PC-3 (cell line): ENCODE measurements around the gene NTM. TPM values are rescaled to one million over a fixed set of nuclear protein-coding genes. Genes with fewer than 3 reads are reported as not detected.

Experiments used
- ATAC-seq: fragments of 200-7000 bp; cut with Tn5 transposase; 2 replicates; pipeline ENCODE4 v1.9.1; 2020; ENCODE audit warnings: mild to moderate bottlenecking, moderate library complexity
- BruUV-seq: library from RNA; stranded (reverse); fragments of 400-500 nt; replicated peaks from 2 replicates; lab custom pipeline; 2021; lab: Mats Ljungman, UMichigan
- CTCF ChIA-PET: fragments of 300-600 bp; sonication (Branson Sonifier 250); formaldehyde crosslinking; loops from one replicate; lab custom pipeline; 2022; ENCODE audit warnings: antibody characterized with exemption; lab: Charles Lee
- POLR2A ChIA-PET: fragments of 300-600 bp; sonication (Branson Sonifier 250); formaldehyde crosslinking; loops from one replicate; lab custom pipeline; 2022; ENCODE audit warnings: antibody characterized with exemption; ENCODE audit not compliant: unreplicated experiment; lab: Charles Lee
- DNase-seq: peaks from one replicate; pipeline ENCODE4 v3.0.0-alpha.2; 2015
- H2AFZ ChIP-seq: fragments of 300-600 bp; sonication (generic); 2 replicates; pipeline ENCODE4 v1.6.0; 2016; ENCODE audit warnings: antibody characterized with exemption, low read length
- H3F3A ChIP-seq: fragments of 300-600 bp; sonication (generic); one replicate; pipeline ENCODE4 v1.6.0; 2017; ENCODE audit warnings: antibody characterized with exemption, low read length, control low read depth, mild to moderate bottlenecking; ENCODE audit not compliant: unreplicated experiment
- H3K27ac ChIP-seq: fragments of 300-600 bp; sonication (generic); 2 replicates; pipeline ENCODE4 v1.5.1; 2016; ENCODE audit warnings: mild to moderate bottlenecking, low read length
- H3K27me3 ChIP-seq: fragments of 300-600 bp; sonication (generic); 2 replicates; pipeline ENCODE4 v1.6.1; 2016; ENCODE audit warnings: low read length, mixed read lengths
- H3K36me3 ChIP-seq: fragments of 300-600 bp; sonication (generic); 2 replicates; pipeline ENCODE4 v1.6.1; 2016; ENCODE audit warnings: low read depth, mixed run types, low read length, mixed read lengths
- H3K4me1 ChIP-seq: fragments of 300-600 bp; sonication (generic); 2 replicates; pipeline ENCODE4 v1.5.1; 2016; ENCODE audit warnings: low read length; ENCODE audit not compliant: insufficient read depth
- H3K4me2 ChIP-seq: fragments of 300-600 bp; sonication (generic); 2 replicates; pipeline ENCODE4 v1.6.0; 2016; ENCODE audit warnings: low read length
- H3K4me3 ChIP-seq: fragments of 300-600 bp; sonication (generic); 2 replicates; pipeline ENCODE4 v1.5.1; 2016; ENCODE audit warnings: mild to moderate bottlenecking, low read length, mixed read lengths
- H3K79me2 ChIP-seq: fragments of 300-600 bp; sonication (generic); 2 replicates; pipeline ENCODE4 v1.6.1; 2017; ENCODE audit warnings: low read length, mixed read lengths
- H3K9ac ChIP-seq: fragments of 300-600 bp; sonication (generic); 2 replicates; pipeline ENCODE4 v1.6.0; 2016; ENCODE audit warnings: mild to moderate bottlenecking, low read length
- H3K9me2 ChIP-seq: fragments of 300-600 bp; sonication (generic); replicated peaks from 2 replicates; pipeline ENCODE4 v1.6.1; 2016; ENCODE audit warnings: mixed run types, low read length, mixed read lengths
- H3K9me3 ChIP-seq: fragments of 300-600 bp; sonication (generic); 2 replicates; pipeline ENCODE4 v1.6.1; 2016; ENCODE audit warnings: low read length, mixed read lengths
- H4K20me1 ChIP-seq: fragments of 300-600 bp; sonication (generic); 2 replicates; pipeline ENCODE4 v1.6.1; 2016; ENCODE audit warnings: low read length, mixed read lengths
- EZH2 ChIP-seq: fragments of 300-600 bp; sonication (generic); IDR thresholded peaks from one replicate; pipeline ENCODE4 v1.6.1; 2017; ENCODE audit warnings: antibody characterized with exemption, mild to moderate bottlenecking, low read length; ENCODE audit not compliant: unreplicated experiment
- EZH2phosphoT487 ChIP-seq: fragments of 300-600 bp; sonication (generic); IDR thresholded peaks from 2 replicates; pipeline ENCODE4 v1.6.1; 2018; ENCODE audit warnings: mild to moderate bottlenecking, antibody characterized with exemption, low read length, borderline replicate concordance
- intact Hi-C: fragments of 100-400 bp; cut with micrococcal nuclease; formaldehyde crosslinking; loops from 2 replicates; pipeline ENCODE4 v1.9.0; 2023
- total RNA-seq: library from RNA; depleted of rRNA; stranded (reverse); fragments of >200 nt; gene quantifications from 2 replicates; pipeline ENCODE4 v1.2.3, GENCODE V29; 2014
- TF ChIP-seq, protein P1 (sequence below): fragments of 300-600 bp; sonication (generic); conservative IDR thresholded peaks from 2 replicates; pipeline ENCODE4 v1.5.1; 2017; ENCODE audit warnings: antibody characterized with exemption, low read depth, mild to moderate bottlenecking, low read length

Gene NTM
- total RNA-seq, 1 experiment from 2014 or later: not detected

DNA sequence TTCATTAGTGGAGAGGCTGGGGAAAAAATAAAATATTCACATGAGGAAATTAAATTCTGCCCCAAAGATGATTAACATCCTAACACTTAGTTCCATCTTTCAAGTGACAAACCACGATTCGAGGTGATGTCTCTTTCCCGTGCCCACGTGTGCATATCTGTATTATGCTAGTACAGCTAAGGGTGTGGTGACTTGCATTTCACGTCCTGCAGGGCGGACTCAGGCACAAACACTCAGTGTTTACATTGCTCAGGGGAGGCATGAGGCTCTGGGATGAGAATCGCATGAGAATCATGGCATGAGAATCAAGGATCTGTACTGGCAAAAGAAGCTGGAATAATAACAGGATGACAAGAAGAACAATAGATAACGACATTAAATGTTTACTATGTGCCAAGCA lies 179.4 kb downstream of the NTM start:
- H2AFZ ChIP-seq: no peak overlapping the region
- TF ChIP-seq, protein P1, sequence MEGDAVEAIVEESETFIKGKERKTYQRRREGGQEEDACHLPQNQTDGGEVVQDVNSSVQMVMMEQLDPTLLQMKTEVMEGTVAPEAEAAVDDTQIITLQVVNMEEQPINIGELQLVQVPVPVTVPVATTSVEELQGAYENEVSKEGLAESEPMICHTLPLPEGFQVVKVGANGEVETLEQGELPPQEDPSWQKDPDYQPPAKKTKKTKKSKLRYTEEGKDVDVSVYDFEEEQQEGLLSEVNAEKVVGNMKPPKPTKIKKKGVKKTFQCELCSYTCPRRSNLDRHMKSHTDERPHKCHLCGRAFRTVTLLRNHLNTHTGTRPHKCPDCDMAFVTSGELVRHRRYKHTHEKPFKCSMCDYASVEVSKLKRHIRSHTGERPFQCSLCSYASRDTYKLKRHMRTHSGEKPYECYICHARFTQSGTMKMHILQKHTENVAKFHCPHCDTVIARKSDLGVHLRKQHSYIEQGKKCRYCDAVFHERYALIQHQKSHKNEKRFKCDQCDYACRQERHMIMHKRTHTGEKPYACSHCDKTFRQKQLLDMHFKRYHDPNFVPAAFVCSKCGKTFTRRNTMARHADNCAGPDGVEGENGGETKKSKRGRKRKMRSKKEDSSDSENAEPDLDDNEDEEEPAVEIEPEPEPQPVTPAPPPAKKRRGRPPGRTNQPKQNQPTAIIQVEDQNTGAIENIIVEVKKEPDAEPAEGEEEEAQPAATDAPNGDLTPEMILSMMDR: no peak
- TF ChIP-seq EZH2phosphoT487 (no peak), EZH2 (no peak)
- H3K36me3 ChIP-seq: no peaks in the 10 kb centered on the region
- H3K4me3 ChIP-seq: no peak overlapping the region
- no peak overlapping the region for H3K27ac ChIP-seq
- no peaks in the 10 kb centered on the region for H3K9me3 ChIP-seq
- ChIA-PET POLR2A (no interaction called here), CTCF (no interaction called here)
- no peaks in the 10 kb centered on the region for H3K9me2 ChIP-seq
- no TSS peak for BruUV-seq
- H4K20me1 ChIP-seq: no peaks in the 10 kb centered on the region
- no peaks in the 10 kb centered on the region for H3K4me1 ChIP-seq
- no peak overlapping the region for H3K4me2 ChIP-seq
- intact Hi-C loops: no loop called here
- H3K79me2 ChIP-seq: no peaks in the 10 kb centered on the region
- H3K27me3 ChIP-seq: peaks cover 43% of the 10 kb centered on the region
- H3F3A ChIP-seq: no peaks in the 10 kb centered on the region
- no peak overlapping the region for H3K9ac ChIP-seq
- ATAC-seq (no peak), DNase-seq (no peak)

DNA sequence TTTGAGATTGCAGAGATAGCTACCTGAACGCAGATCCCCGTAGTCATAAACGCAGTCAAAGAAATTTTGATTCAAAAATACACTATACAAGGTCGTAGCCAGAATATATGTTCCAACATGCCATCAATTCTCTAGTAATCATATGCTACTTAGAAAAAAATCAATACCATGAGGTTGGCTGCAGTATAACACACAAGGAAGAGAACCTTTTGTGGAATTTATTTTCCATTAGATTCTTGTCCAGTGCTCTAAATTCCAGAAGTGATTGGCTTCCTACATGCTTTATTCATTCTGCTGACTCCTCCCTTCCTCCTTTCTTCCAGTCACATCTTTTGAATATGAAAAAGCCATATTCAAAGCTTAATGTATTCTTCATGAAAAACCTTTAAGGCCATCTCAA lies 189.9 kb downstream of the NTM start:
- ChIA-PET CTCF (no interaction called here), POLR2A (no interaction called here)
- DNase-seq (no peak), ATAC-seq (no peak)
- Histone ChIP-seq H3K4me1 (no peaks in the 10 kb centered on the region), H3K4me3 (no peak overlapping the region), H2AFZ (no peak overlapping the region), H3K9me2 (no peaks in the 10 kb centered on the region), H3K9me3 (0 out of 2 replicates have a peak, but pooled peaks cover 3% of the 10 kb centered on the region), H3F3A (no peaks in the 10 kb centered on the region), H3K27ac (no peak overlapping the region), H3K4me2 (no peak overlapping the region), H3K79me2 (no peaks in the 10 kb centered on the region), H3K36me3 (no peaks in the 10 kb centered on the region), H4K20me1 (no peaks in the 10 kb centered on the region), H3K9ac (no peak overlapping the region), H3K27me3 (peaks cover 74% of the 10 kb centered on the region)
- intact Hi-C loops: no loop called here
- BruUV-seq: no TSS peak
- TF ChIP-seq, protein P1: no peak
- TF ChIP-seq EZH2phosphoT487 (no peak), EZH2 (no peak)

DNA sequence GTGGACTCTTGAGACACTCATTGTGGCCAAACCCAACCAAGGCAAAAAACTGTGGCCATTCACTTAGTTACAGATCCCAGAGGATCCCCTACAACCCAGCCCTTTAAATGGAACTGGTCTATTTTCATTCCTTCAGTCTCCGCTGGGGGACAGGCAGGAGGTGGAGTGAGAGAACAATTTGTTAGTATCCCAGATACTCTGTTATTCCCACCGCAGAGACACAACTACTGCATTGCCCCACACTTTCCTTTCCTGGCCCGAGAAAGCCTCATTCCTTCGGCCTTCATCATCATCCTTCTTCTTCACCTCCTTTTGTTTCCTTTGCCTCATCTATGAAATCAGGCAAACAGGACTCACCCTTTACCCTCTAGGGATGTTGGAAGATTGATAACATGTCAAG lies 191.1 kb downstream of the NTM start:
- CTCF ChIA-PET: no interaction called here
- H3K27ac ChIP-seq: no peak overlapping the region
- ATAC-seq: no peak

More for the DNA sequence above, 191.1 kb downstream of the NTM start:
- intact Hi-C loops: no loop called here
- Histone ChIP-seq H3K9me2 (no peaks in the 10 kb centered on the region), H2AFZ (no peak overlapping the region), H3K36me3 (no peaks in the 10 kb centered on the region), H3K27me3 (peaks cover 87% of the 10 kb centered on the region), H3K4me3 (no peak overlapping the region), H3K4me2 (no peak overlapping the region), H4K20me1 (no peaks in the 10 kb centered on the region), H3K9ac (no peak overlapping the region), H3K79me2 (no peaks in the 10 kb centered on the region), H3K4me1 (no peaks in the 10 kb centered on the region), H3F3A (no peaks in the 10 kb centered on the region), H3K9me3 (0 out of 2 replicates have a peak, but pooled peaks cover 3% of the 10 kb centered on the region)
- no TSS peak for BruUV-seq
- DNase-seq: no peak
- no peak for TF ChIP-seq EZH2phosphoT487
- TF ChIP-seq, protein P1: no peak
- TF ChIP-seq EZH2: no peak
- POLR2A ChIA-PET: no interaction called here
